ENCODE data around the gene CDKN2A. TPM values are rescaled to one million over a fixed set of nuclear protein-coding genes. Genes with fewer than 3 reads are reported as not detected.

Gene CDKN2A
- total RNA-seq, 1 experiment from 2014 or later = 282 TPM

- CTCF ChIA-PET = no interaction called here
- H3K27ac ChIP-seq = no peak overlapping the region
- no TSS peak for BruUV-seq (replicated peaks)
- H3K4me2 ChIP-seq = no peak overlapping the region
- DNase-seq = no peak
- H3K27me3 ChIP-seq (ENCODE audit: insufficient read depth, low read depth) = no peaks in the 10 kb centered on the region
- intact Hi-C loops (cut with micrococcal nuclease; ENCODE audit: unreplicated experiment) = no loop called here
- no peak overlapping the region for H3K4me3 ChIP-seq
- no peaks in the 10 kb centered on the region for H3K79me2 ChIP-seq (ENCODE audit: low read depth)
- H3K9me2 ChIP-seq (ENCODE audit: insufficient read depth) = no peaks in the 10 kb centered on the region
- no peaks in the 10 kb centered on the region for H3K9me3 ChIP-seq (ENCODE audit: insufficient read depth, low read depth)
- POLR2A ChIA-PET (ENCODE audit: unreplicated experiment) = no interaction called here
- H3K4me1 ChIP-seq (replicated peaks; ENCODE audit: insufficient read depth) = 0 out of 2 replicates have a peak, but pooled peaks cover 12% of the 10 kb centered on the region
- H3K36me3 ChIP-seq (ENCODE audit: low read depth) = no peaks in the 10 kb centered on the region
- no peak for TF ChIP-seq EZH2 (IDR thresholded peaks at IDR 0.05; ENCODE audit: low read depth)
- TF ChIP-seq, protein P1, sequence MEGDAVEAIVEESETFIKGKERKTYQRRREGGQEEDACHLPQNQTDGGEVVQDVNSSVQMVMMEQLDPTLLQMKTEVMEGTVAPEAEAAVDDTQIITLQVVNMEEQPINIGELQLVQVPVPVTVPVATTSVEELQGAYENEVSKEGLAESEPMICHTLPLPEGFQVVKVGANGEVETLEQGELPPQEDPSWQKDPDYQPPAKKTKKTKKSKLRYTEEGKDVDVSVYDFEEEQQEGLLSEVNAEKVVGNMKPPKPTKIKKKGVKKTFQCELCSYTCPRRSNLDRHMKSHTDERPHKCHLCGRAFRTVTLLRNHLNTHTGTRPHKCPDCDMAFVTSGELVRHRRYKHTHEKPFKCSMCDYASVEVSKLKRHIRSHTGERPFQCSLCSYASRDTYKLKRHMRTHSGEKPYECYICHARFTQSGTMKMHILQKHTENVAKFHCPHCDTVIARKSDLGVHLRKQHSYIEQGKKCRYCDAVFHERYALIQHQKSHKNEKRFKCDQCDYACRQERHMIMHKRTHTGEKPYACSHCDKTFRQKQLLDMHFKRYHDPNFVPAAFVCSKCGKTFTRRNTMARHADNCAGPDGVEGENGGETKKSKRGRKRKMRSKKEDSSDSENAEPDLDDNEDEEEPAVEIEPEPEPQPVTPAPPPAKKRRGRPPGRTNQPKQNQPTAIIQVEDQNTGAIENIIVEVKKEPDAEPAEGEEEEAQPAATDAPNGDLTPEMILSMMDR (conservative IDR thresholded peaks at IDR 0.05) = no peak
- H2AFZ ChIP-seq = no peak overlapping the region
- H4K20me1 ChIP-seq (ENCODE audit: insufficient read depth) = no peaks in the 10 kb centered on the region
- no peaks in the 10 kb centered on the region; the same call in 1 of the 2 replicates for H3F3A ChIP-seq (ENCODE audit: insufficient read depth, low read depth)
Measured at GRCh38 chr9:21936161-21936560, 58.0 kb downstream of the CDKN2A start.

DNA sequence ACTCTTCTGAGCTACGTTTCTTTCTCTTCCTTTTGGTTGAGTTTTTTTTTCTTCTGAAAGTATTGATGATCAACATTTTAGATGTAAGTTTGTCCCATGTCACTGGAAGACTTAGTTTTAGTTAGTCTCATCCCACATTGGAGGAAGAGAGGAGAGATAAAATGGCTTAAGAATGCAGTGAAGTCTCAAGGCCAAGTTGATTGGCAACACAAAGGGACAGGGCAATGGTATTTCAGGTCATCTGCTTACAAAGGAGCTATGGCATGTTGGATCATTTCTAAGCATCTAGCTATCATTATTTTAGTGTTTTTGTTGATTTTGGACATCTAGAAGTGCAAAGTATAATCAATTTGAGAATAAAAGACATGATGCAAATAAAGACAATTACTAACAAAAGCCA lies 58.6 kb downstream of the CDKN2A start:
- no peaks in the 10 kb centered on the region for H3K9me2 ChIP-seq (ENCODE audit: insufficient read depth)
- H3K27me3 ChIP-seq (ENCODE audit: insufficient read depth, low read depth) = no peaks in the 10 kb centered on the region
- H4K20me1 ChIP-seq (ENCODE audit: insufficient read depth) = no peaks in the 10 kb centered on the region
- H3K27ac ChIP-seq = no peak overlapping the region
- no peak for DNase-seq
- H2AFZ ChIP-seq = no peak overlapping the region
- no peaks in the 10 kb centered on the region; the same call in 1 of the 2 replicates for H3F3A ChIP-seq (ENCODE audit: insufficient read depth, low read depth)
- no peak for TF ChIP-seq EZH2 (IDR thresholded peaks at IDR 0.05; ENCODE audit: low read depth)
- TF ChIP-seq, protein P1 (conservative IDR thresholded peaks at IDR 0.05) = no peak
- no peak overlapping the region for H3K4me2 ChIP-seq
- CTCF ChIA-PET = no interaction called here
- H3K36me3 ChIP-seq (ENCODE audit: low read depth) = no peaks in the 10 kb centered on the region
- POLR2A ChIA-PET (ENCODE audit: unreplicated experiment) = no interaction called here
- H3K4me1 ChIP-seq (replicated peaks; ENCODE audit: insufficient read depth) = 0 out of 2 replicates have a peak, but pooled peaks cover 12% of the 10 kb centered on the region
- no peaks in the 10 kb centered on the region for H3K9me3 ChIP-seq (ENCODE audit: insufficient read depth, low read depth)
- no peak overlapping the region for H3K4me3 ChIP-seq
- H3K79me2 ChIP-seq (ENCODE audit: low read depth) = no peaks in the 10 kb centered on the region
- BruUV-seq (replicated peaks) = no TSS peak
- intact Hi-C loops (cut with micrococcal nuclease; ENCODE audit: unreplicated experiment) = no loop called here

GRCh38 chr9:21933865-21934264 lies 60.3 kb downstream of the CDKN2A start:
- no peak for DNase-seq
- H3K4me3 ChIP-seq = no peak overlapping the region
- H3K27me3 ChIP-seq (ENCODE audit: insufficient read depth, low read depth) = no peaks in the 10 kb centered on the region
- H3K9me2 ChIP-seq (ENCODE audit: insufficient read depth) = no peaks in the 10 kb centered on the region
- no peak for TF ChIP-seq EZH2 (IDR thresholded peaks at IDR 0.05; ENCODE audit: low read depth)
- 0 out of 2 replicates have a peak, but pooled peaks cover 12% of the 10 kb centered on the region for H3K4me1 ChIP-seq (replicated peaks; ENCODE audit: insufficient read depth)
- no peaks in the 10 kb centered on the region for H4K20me1 ChIP-seq (ENCODE audit: insufficient read depth)
- H3K4me2 ChIP-seq = no peak overlapping the region
- no peaks in the 10 kb centered on the region for H3K36me3 ChIP-seq (ENCODE audit: low read depth)
- BruUV-seq (replicated peaks) = no TSS peak
- no peak overlapping the region for H3K27ac ChIP-seq
- POLR2A ChIA-PET (ENCODE audit: unreplicated experiment) = no interaction called here
- intact Hi-C loops (cut with micrococcal nuclease; ENCODE audit: unreplicated experiment) = no loop called here
- CTCF ChIA-PET = no interaction called here
- no peak overlapping the region for H2AFZ ChIP-seq
- no peaks in the 10 kb centered on the region for H3K9me3 ChIP-seq (ENCODE audit: insufficient read depth, low read depth)
- H3K79me2 ChIP-seq (ENCODE audit: low read depth) = no peaks in the 10 kb centered on the region
- no peaks in the 10 kb centered on the region; the same call in 1 of the 2 replicates for H3F3A ChIP-seq (ENCODE audit: insufficient read depth, low read depth)

GRCh38 chr9:21933281-21933680 lies 60.9 kb downstream of the CDKN2A start:
- intact Hi-C loops (cut with micrococcal nuclease; ENCODE audit: unreplicated experiment) = no loop called here
- no peak for TF ChIP-seq EZH2 (IDR thresholded peaks at IDR 0.05; ENCODE audit: low read depth)
- TF ChIP-seq, protein P1 (conservative IDR thresholded peaks at IDR 0.05) = no peak
- ChIA-PET CTCF (no interaction called here), POLR2A (ENCODE audit: unreplicated experiment) (no interaction called here)
- no peaks in the 10 kb centered on the region for H3K36me3 ChIP-seq (ENCODE audit: low read depth)
- no peak overlapping the region for H2AFZ ChIP-seq
- no peaks in the 10 kb centered on the region for H3K79me2 ChIP-seq (ENCODE audit: low read depth)
- H3K4me3 ChIP-seq = no peak overlapping the region
- no peaks in the 10 kb centered on the region for H4K20me1 ChIP-seq (ENCODE audit: insufficient read depth)
- no peaks in the 10 kb centered on the region for H3K27me3 ChIP-seq (ENCODE audit: insufficient read depth, low read depth)
- BruUV-seq (replicated peaks) = no TSS peak
- H3K4me2 ChIP-seq = no peak overlapping the region
- H3K27ac ChIP-seq = no peak overlapping the region
- no peaks in the 10 kb centered on the region for H3K9me3 ChIP-seq (ENCODE audit: insufficient read depth, low read depth)
- no peaks in the 10 kb centered on the region; the same call in 1 of the 2 replicates for H3F3A ChIP-seq (ENCODE audit: insufficient read depth, low read depth)
- DNase-seq = peak in 1 of 2 experiments; percentile 39
- 0 out of 2 replicates have a peak, but pooled peaks cover 12% of the 10 kb centered on the region for H3K4me1 ChIP-seq (replicated peaks; ENCODE audit: insufficient read depth)
- H3K9me2 ChIP-seq (ENCODE audit: insufficient read depth) = no peaks in the 10 kb centered on the region
